Occipital lobe (tissue), 2 donors: ENCODE data around the gene MACROD1. TPM values are rescaled to one million over a fixed set of nuclear protein-coding genes. Genes with fewer than 3 reads are reported as not detected.
A peak's percentile ranks its signal among the peaks of the same experiment; 100 is the strongest.

Experiments
- DNase-seq: peaks from one replicate; lab custom pipeline; 2025; lab: John Stamatoyannopoulos, UW
- total RNA-seq: library from RNA; depleted of rRNA; stranded (reverse); fragments of >200 nt; gene quantifications from one replicate; pipeline ENCODE4 v1.2.3, GENCODE V29; 2014

Gene MACROD1
- total RNA-seq, 1 donor from 2014 or later: 16.2 TPM

GRCh38 chr11:64152841-64153691 is 12.8 kb downstream of the MACROD1 start:
- DNase-seq: peak; percentile 21

DNA sequence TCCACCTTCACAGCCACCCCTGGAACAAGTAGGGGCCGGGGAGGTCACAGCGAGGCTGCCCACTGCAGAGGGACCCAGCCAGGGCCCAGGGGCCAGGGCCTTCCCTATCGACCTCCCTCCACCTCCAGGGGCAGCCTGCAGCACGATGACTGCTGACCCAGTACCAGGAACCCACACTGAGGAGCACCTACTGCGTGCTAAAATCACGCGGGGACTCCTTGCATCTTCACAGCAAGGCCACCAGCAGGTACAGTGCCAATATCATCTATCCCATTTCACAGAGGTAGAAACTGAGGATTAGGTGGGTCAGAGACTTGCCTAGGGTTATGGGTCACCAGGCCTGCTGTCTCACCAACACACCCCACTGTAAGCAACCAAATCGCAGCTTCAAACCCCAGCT is 14.6 kb downstream of the MACROD1 start:
- no peak for DNase-seq

- DNase-seq: no peak
Measured at GRCh38 chr11:64150481-64151239, 15.3 kb downstream of the MACROD1 start.

- DNase-seq: no peak
Measured at GRCh38 chr11:64150051-64150450, 15.9 kb downstream of the MACROD1 start.

DNA sequence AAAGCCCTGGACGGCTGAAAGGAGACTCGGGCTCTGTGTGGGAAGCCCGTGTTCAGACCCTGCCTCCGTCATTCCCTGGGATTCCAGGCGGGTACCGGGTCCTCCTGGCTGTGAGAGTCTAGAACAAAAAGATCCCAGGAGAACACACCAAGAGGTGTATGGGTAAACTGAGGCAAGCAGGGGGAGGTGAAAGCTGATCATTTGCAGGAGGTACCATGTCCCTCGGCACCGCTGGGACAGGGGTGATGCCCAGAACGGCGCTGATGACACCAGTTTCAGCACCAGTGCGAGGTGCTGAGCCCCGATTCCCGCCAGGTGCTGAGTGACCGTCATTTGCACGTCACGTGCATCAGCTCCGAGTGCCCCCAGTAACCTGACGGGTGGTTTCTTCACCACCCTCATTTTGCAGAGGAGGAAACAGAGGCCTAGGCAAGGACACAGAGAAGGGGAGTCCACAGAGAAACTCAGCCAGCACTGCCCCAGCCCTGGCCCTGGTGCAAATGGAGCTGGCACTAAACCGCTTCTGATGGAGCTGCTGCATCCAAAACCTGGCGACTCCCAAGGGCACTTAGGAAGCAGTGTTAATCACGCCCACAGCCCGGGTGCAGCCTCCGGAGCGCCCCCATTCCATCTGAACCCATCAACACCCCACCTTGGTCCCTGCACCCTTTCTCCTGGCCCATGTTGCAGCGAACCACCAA is 16.8 kb downstream of the MACROD1 start:
- DNase-seq: no peak

- peak; percentile 59 for DNase-seq
Measured at GRCh38 chr11:64148226-64148916, 17.5 kb downstream of the MACROD1 start.

- no peak for DNase-seq
Measured at GRCh38 chr11:64146036-64146955, 19.6 kb downstream of the MACROD1 start.

DNA sequence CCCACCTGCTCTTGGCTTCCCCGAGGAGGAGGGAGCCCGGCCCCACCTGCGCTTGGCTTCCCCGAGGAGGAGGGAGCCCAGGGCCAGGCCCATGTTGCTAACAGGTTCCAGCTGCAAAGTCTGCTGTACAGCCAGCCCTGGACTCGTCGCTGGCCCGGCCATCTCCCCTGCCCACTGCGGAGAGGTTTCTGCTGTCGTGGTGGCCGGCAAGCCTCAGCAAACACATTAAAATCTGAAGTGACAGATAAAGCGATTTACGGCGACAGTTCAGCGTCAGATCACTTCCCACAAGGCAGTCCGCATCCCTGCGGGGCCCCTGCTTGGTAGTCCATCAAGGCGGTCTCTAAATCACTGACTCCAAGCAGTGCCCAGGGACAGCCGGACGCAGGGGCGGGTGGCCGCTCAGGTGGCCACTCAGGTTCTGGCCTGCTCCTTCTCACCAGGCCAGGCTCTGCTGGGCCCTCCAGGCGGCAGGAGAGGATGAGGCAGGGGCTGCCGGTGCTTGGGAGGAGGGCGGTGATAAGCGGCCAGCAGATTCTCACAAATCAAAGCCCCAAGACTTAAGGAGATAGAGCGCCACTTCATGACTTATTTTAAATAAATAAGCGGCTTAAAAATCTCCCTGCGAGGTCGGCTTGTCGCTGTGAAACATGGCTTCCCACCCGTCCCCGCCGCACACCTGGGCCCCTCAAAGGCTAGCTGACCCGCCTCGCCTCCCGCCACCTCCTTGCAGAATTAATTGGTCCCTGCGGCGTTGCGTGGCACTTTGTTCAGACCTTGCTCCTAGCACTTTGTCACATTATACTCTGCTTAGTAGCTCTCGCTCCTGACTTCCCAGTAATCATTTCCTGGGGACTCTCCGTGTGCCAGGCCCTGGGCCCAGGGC is 21.1 kb downstream of the MACROD1 start:
- DNase-seq: no peak

GRCh38 chr11:64141081-64141783 is 24.7 kb downstream of the MACROD1 start:
- no peak for DNase-seq

DNA sequence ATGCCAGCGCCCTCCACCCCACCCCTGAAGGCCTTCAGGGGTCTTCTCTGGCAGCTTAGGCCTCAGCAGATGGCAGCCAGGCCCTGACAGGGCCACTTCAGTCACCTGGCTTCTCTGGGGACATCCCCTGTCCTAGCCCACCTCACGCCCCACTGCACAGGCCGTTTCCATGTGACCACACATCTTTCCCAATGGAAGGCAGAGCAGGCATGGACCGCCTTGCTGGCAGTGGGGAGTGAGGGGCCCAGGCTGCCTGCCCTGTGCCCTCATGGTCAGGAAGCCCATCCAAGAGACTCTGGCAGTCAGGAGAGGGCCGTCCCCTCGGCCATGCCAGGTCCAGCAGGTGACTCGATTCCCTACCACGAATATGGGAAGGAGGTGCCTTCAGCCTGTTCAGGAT is 25.8 kb downstream of the MACROD1 start:
- DNase-seq: no peak

DNA sequence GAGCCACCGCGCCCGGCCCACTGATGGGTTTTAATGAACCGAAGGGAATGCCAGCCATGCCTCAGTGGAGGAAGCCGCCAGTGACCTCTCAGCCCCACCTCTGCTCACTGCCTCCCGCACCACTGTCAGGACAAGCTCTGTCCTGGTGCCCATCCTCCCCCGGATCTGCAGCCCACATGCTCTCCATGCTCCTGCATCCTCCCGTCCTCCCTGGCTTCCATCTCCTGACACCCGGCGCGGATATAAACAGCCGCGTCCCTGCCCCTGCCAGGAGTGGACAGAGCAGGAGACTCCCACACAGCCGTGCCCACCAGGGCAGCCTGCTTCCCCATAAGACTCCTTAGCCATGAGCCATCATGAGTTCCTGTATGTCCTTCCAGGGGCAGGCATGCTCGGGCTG is 26.9 kb downstream of the MACROD1 start:
- no peak for DNase-seq

GRCh38 chr11:64138398-64138797 is 27.5 kb downstream of the MACROD1 start:
- DNase-seq: no peak

- DNase-seq: no peak
Measured at GRCh38 chr11:64136765-64137441, 29.0 kb downstream of the MACROD1 start.

DNA sequence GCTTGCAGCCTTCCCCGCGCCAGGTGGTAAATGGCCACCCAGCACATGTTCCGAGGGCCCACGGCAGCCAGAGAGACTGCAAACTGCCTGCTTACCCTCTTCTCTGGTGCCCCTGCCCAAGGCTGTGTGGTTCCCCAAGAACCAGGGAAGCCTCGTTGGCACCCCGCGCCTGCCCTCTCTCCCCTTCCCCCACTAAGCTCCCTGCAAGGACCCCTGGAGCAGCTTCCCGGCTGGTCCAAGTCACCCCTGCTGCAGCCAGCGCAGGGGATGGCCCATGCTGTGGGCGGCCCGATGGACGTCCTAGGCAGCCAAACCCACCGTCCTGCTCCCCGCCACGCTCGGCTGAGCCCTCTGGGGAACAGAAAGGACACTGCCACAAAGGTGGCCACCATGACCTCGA is 30.2 kb downstream of the MACROD1 start:
- no peak for DNase-seq

- DNase-seq: no peak
Measured at GRCh38 chr11:64134963-64135362, 30.9 kb downstream of the MACROD1 start.

- no peak for DNase-seq
Measured at GRCh38 chr11:64132982-64133705, 32.8 kb downstream of the MACROD1 start.

DNA sequence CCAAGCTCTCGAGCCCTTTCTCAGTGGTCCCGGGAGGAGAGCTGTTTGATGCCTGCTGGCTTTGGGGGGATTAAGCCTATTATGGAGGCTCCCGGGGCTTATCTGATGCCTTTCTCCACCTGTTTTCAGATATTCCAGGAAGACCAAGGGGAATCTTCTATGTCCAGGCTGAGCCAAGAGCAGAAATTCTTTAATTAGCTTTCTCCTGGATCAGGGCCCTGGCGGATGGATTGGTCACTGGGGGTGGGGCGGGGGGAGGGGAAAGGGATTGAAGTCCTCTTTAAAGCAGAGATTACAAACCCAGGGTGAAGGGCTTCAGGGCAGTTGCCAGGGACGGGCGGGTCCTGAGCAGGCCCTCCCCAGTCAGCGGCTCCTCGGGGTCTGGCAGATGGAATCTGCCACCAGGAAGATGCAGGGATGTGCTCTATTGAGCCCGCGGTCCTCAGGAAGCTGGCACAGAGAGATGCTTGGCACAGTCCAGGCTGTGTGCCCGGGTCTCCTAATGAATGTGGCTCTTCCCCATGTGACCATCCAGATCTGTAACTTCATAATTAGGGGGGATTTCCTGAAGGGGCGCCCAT is 33.6 kb downstream of the MACROD1 start:
- no peak for DNase-seq
